Bladder microvascular endothelial cell (primary cell): ENCODE measurements around the gene IFT52. TPM values are rescaled to one million over a fixed set of nuclear protein-coding genes. Genes with fewer than 3 reads are reported as not detected.

Source experiments
- total RNA-seq: library from RNA; depleted of rRNA; stranded (reverse); fragments of >200 nt; gene quantifications from 2 replicates; pipeline ENCODE4 v1.2.3, GENCODE V29; 2014

The IFT52 gene, protein sequence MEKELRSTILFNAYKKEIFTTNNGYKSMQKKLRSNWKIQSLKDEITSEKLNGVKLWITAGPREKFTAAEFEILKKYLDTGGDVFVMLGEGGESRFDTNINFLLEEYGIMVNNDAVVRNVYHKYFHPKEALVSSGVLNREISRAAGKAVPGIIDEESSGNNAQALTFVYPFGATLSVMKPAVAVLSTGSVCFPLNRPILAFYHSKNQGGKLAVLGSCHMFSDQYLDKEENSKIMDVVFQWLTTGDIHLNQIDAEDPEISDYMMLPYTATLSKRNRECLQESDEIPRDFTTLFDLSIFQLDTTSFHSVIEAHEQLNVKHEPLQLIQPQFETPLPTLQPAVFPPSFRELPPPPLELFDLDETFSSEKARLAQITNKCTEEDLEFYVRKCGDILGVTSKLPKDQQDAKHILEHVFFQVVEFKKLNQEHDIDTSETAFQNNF
- total RNA-seq: 25.6 and 29.0 TPM in 2 replicates

DNA sequence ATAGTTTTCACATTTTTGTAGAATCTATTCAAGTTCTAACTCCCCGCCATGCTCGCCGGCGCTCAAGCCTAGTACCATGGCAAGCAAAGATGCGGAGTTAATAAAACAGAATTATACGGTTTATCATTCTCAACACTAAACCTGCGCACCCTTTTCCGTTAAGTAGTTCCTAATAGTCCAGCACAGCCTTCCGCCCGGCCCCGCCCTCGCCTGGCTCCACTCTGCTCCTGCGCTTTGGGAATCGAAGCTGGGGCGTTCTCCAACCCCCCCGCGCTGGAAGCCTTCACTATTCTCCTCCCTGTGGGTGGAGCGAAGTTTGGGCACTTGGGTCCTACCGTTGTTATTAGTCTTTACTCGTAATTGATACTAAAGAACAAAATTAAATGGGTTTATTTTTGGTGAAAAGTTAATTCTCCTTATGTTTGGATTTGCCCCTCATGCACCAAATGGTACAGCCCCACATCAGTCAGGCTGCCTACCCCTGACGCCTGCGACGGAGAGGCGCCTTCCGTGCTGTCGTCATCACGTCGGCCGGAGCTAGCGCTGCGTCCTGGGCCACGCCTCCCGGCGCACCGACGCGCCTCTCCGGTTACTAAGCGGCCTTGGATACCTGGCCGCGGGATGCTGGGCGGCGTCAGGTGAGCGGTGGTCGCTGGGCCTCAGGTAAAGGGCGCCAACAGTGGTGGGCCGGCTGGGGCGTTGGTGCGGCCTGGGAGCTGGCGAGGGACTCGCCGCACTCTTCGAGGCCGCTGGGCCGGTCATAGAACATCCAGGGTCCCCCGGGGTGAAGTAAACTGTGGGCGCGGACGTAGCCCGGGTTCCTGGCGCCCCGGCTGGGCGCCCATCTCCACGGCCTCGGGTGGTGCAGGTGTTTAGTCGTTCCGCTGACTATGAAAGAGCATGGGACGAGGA is at the start of gene IFT52:
IFT52 (plus strand) TSS at position 546 of the 912 bp plus-strand sequence. CDS start 3,762 bp downstream, outside the sequence.

DNA sequence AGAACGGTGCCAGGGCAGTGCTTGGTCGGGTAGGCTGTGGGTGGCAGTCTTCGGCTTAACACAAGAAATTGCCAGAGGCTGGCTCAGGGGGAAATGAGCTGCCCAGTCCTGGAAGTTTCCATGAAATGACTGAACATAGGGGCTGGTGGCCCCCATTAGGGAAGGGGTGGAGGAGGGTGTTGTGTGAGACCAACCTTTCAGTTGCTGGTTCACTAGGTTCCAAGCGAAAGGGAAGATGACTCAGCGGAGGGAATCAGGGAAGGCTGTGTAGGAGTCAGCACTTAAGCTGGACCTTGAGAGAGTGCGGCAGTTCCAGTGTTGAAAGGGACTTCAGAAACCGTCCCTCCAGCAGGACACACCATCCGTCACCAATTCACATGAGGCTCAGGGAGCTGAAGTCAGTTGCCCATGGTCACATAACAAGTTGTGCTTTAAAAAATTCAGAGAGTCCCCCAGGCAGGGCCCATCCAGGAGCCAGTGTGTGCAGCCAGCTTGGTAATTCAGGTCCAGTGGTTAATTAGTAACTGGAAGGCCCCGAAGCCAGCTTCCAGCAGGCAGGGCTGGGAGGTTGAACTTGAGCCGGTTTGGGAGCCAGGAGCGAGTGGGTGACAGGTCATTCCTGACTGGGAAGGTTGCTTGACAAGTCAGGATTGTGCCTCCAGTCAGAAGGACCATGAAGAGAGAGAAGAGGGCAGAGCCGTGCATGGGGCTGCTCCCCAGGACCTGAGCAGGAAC is 32.2 kb upstream of the IFT52 start, which contains the start of gene SGK2:
SGK2 (plus strand) TSS at position 616 of the 735 bp plus-strand sequence. CDS start 7,469 bp downstream, outside the sequence.

DNA sequence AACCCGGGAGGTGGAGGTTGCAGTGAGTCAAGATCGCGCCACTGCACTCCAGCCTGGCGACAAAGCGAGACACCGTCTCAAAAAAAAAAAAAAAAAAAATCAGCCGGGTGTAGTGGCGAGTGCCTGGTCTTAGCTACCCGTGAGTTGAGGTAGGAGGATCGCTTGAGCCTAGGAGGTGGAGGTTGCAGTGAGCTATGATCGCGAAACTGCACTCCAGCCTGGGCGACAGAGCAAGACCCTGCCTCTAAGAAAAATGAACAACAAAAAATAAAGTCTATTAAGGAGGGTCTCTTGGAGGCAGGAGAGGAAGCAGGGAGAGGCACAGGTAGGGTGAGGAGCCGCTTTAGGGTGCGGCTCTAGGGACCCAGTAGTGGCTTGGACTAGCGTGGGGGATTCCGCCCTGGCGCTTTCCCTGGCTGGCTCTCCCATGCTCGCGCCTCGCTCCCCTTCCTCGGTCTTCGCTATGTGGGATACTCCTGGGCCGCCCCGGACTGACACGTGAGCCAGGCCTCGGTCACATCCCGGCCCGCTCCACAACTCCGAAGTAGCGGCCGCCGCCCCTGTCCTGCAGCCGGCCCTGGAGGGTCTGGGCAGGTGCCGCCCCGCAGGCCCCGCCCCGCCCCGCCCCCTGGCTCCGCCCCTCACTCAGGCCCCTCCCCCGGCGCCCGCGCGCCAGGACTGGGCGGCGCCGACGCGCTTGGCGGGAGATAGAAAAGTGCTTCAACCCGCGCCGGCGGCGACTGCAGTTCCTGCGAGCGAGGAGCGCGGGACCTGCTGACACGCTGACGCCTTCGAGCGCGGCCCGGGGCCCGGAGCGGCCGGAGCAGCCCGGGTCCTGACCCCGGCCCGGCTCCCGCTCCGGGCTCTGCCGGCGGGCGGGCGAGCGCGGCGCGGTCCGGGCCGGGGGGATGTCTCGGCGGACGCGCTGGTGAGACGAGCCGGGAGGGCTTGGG is 75.9 kb downstream of the IFT52 start, which contains the start of gene MYBL2:
MYBL2 (plus strand) TSS at position 739 of the 953 bp plus-strand sequence; CDS start at position 909, 170 bp downstream.

Other genes starting within 250 kb of the IFT52 start
- 31.9 and 51.6 TPM in 2 replicates for gene SRSF6, start 133.0 kb upstream of the IFT52 start, total RNA-seq
- 1.5 and 5.0 TPM in 2 replicates for gene L3MBTL1, start 83.2 kb upstream of the IFT52 start, total RNA-seq
- under 0.01 and 0.31 TPM in 2 replicates for gene SGK2, start 31.9 kb upstream of the IFT52 start, total RNA-seq
- gene MYBL2, start 76.2 kb downstream of the IFT52 start, total RNA-seq: 15.2 and 17.3 TPM in 2 replicates
- gene GTSF1L, start 136.1 kb downstream of the IFT52 start, total RNA-seq: not detected in 2 replicates